VCaP (cell line): ENCODE measurements around the gene PITPNC1.

Experiments
- H3K27ac ChIP-seq: fragments of 450-650 bp; 2 replicates; pipeline ENCODE4 v1.5.1; 2017
- CTCF ChIP-seq: fragments of 450-650 bp; conservative IDR thresholded peaks from 2 replicates; pipeline ENCODE4 v1.5.1; 2017; ENCODE audit warnings: mild to moderate bottlenecking, moderate library complexity

Gene PITPNC1

DNA sequence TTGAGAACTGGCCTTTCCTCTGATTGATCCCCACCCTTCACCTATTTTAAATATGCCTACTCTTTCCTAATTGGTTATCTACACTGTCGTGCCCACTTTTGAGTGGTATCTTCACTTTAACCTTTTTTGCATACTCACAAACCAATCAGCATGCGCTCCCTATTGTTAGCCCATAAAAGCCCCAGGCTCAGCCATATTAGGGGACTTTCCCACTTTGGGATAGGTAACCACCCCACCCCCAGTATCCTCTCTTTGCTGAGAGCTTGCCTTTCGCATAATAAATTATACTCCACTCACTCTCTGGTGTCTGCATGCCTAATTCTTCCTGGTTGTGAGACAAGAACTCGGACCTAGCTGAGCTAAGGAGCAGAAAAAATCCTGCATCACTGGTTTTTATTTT, 281.2 kb downstream of the PITPNC1 start:
- no peak overlapping the region for H3K27ac ChIP-seq
- TF ChIP-seq CTCF = no peak

DNA sequence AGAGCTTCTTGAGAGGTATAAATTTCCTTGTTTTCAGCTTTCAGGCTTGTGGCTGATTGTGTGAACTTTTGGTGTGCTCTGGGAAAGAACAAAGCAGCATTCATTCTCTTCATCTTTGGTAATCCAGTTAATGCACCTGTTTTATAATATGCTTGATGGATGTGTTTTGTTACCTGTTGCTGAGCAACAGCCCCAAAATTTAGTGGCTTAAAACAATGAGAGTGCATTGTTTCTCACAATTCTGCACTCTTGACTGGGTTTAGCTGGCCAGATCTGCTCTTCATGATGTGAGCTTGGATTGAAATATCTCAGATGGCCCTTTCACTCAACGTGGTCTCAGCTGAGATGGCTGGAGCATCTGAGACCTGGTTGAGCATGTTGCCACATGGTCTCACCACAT, 281.9 kb downstream of the PITPNC1 start:
- H3K27ac ChIP-seq = no peak overlapping the region
- no peak for TF ChIP-seq CTCF

DNA sequence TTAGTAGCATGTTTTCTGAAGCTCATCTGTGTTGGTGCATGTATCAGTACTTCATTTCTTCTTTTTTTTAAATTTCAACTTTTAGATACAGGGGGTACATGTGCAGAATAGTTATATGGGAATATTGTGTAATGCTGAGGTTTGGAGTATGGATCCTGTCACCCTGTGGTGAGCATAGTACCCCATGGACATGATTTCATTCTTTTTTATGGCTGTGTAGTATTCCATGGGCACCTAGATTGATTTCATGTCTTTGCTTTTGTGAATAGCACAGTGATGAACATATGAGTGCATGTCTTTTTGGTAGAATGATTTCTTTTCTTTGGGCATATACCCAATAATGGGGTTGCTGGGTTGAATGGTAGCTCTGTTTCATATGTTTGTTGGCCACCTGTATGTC, 285.6 kb downstream of the PITPNC1 start:
- TF ChIP-seq CTCF = no peak
- H3K27ac ChIP-seq = no peak overlapping the region

GRCh38 chr17:67663457-67663856, 286.4 kb downstream of the PITPNC1 start:
- no peak for TF ChIP-seq CTCF
- H3K27ac ChIP-seq = no peak overlapping the region

- H3K27ac ChIP-seq = no peak overlapping the region
- no peak for TF ChIP-seq CTCF
Observed at GRCh38 chr17:67666028-67666427, 288.9 kb downstream of the PITPNC1 start.

DNA sequence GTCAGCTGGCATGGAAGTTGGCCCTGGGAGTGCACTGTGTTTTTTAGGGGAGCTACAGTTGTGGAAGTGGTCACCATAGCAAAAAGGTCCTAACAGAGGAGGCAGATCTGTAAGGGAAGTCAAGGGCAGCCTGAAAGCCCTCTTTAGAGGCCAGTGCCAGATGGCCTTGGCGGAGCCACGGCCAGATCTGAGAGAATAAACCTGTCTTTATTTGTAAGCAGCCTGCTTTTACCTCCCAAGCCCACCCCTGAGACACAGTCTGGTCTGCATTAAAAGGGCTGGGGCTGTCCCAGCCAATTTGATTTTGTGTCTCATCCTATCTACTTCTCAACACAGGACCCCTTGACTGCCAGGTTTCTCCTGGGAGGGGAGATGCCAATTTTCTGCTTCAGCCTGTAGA, 289.6 kb downstream of the PITPNC1 start:
- TF ChIP-seq CTCF = no peak
- H3K27ac ChIP-seq = no peak overlapping the region

DNA sequence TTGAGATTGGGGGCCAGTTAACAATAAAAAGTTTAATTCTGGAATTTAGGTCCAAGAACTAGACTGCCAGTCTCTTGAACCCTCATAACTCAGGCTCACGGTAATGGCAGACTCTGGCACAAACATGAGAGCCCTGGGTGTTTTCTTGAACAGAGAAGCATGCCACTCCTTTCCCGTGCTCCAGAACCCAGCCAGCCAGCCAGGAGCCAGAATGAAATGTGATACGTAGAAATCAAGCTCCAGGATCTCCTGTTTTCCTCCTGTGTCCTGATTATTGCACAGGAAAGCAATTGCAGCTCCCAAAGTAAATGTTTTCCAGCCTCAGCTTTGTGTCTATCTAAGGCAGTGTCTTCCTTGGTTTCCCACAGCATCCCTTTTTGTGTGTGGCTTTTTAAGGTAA, 294.4 kb downstream of the PITPNC1 start:
- TF ChIP-seq CTCF = no peak
- H3K27ac ChIP-seq = peak overlapping the region; percentile 55
